Measurements from ENCODE around the gene TTC39C. TPM values are rescaled to one million over a fixed set of nuclear protein-coding genes. Genes with fewer than 3 reads are reported as not detected.

TTC39C gene
- total RNA-seq, 4 donors from 2014 or later, result 39.2 to 65.7 (median 51.8) TPM

- TF ChIP-seq CTCF (IDR thresholded peaks at IDR 0.05; ENCODE audit: low read depth), result no peak
Observed at GRCh38 chr18:24031916-24032315, 17.4 kb downstream of the TTC39C start.

GRCh38 chr18:24033641-24034412, 19.3 kb downstream of the TTC39C start:
- TF ChIP-seq CTCF (IDR thresholded peaks at IDR 0.05; ENCODE audit: low read depth), result no peak

GRCh38 chr18:24035316-24035715, 20.8 kb downstream of the TTC39C start:
- no peak for TF ChIP-seq CTCF (IDR thresholded peaks at IDR 0.05; ENCODE audit: low read depth)

- no peak for TF ChIP-seq CTCF (IDR thresholded peaks at IDR 0.05; ENCODE audit: low read depth)
Observed at GRCh38 chr18:24039671-24040070, 25.1 kb downstream of the TTC39C start.

GRCh38 chr18:24041691-24042090, 27.1 kb downstream of the TTC39C start:
- TF ChIP-seq CTCF (IDR thresholded peaks at IDR 0.05; ENCODE audit: low read depth), result no peak

GRCh38 chr18:24043403-24043802, 28.8 kb downstream of the TTC39C start:
- TF ChIP-seq CTCF (IDR thresholded peaks at IDR 0.05; ENCODE audit: low read depth), result no peak

GRCh38 chr18:24048261-24048660, 33.7 kb downstream of the TTC39C start:
- no peak for TF ChIP-seq CTCF (IDR thresholded peaks at IDR 0.05; ENCODE audit: low read depth)

Measured in subcutaneous adipose tissue (tissue), 4 donors.